Measurements from ENCODE around the gene ARHGEF11.

- TF ChIP-seq POLR2A (IDR thresholded peaks at IDR 0.05) (no peak), CTCF (IDR thresholded peaks at IDR 0.05) (no peak)
Observed at GRCh38 chr1:156887734-156888133, 157.8 kb downstream of the ARHGEF11 start.

All from Peyer's patch (tissue), 4 donors.